GM18870 (cell line): ENCODE data around the gene CBFA2T3.
"Not testable (repeated sequence)": the region's sequence is repeated elsewhere in the genome, so short reads cannot be mapped to it uniquely, and the experiment has no call there.

Experiments used
- ATAC-seq: cut with Tn5 transposase; IDR thresholded peaks from one replicate; pipeline ENCODE4 v1.9.1; 2021; ENCODE audit warnings: moderate library complexity; ENCODE audit not compliant: unreplicated experiment

The CBFA2T3 gene

DNA sequence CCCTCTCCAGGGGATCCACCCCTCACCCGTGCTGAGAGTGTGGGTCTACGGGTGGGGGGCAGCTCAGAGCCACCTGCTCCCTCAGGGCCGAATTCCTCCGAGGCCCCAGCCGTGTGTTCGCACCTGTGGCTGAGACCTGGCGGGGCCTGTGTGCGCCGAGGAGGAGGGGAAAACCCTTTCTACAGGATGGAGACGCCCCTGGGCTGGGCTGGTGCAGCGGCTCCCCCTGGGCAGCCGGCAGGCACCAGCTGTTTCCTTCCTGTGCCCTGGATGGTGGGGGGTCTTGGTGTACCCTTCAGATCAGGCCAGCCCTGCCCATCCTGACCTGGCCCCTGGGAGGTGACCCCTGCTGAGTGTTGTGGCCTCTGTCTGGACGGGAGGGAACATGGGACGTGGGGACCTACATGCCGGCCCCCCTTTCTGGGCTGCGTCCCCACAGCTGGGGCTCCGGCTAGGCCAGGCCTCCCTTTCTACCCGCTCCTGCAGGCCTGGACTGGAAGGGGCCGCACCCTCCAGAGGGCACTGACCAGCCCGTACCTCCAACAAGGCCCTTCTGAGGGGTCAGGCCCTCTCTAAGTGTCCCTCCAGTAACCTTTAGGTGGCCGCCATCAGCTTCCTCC, 82.2 kb downstream of the CBFA2T3 start:
- no peak for ATAC-seq

DNA sequence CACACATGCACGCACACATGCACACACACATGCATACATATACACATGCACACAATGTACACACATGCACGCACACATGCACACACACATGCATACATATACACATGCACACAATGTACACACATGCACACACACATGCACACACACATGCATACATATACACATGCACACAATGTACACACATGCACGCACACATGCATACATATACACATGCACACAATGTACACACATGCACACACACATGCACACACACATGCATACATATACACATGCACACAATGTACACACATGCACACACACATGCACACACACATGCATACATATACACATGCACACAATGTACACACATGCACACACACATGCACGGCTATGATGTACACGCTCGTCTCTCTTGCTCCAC, 82.7 kb downstream of the CBFA2T3 start:
- ATAC-seq, result not testable (repeated sequence)

DNA sequence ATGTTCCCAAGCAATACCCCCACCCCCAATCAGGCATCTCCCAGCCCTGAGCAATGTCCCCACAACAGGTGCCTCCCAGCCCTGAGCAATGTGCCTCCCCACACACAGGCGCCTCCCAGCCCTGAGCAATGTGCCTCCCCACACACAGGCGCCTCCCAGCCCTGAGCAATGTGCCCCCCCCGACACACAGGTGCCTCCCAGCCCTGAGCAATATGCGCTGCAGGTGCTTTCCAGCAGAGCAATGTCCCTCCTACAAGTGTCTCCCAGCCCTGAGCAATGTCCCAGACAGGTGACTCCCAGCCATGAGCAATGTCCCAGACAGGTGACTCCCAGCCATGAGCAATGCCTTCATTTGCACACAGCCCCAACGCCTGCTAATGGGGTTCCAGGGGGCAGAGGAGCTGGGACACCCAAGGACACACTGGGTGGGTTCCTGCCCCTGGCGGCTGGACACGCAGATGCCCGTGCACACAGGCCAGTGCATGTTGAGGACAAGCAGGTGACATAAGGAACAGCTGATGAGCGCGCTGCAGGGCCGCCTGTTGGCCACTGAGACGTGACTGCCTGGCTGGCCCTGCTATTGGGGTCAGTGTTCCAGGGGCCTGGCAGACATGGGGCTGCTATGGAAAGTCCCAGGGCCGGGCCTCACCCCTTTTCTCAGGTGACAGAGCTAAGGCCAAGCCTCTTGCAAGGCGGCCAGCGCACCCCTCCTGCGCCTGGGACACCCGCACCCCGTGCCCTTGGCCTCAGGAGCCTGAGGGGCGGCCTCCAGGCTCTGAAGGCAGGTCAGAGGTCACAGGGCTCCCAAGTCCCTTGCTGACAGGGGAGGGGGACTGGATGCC, 83.7 kb downstream of the CBFA2T3 start:
- ATAC-seq, result no peak

DNA sequence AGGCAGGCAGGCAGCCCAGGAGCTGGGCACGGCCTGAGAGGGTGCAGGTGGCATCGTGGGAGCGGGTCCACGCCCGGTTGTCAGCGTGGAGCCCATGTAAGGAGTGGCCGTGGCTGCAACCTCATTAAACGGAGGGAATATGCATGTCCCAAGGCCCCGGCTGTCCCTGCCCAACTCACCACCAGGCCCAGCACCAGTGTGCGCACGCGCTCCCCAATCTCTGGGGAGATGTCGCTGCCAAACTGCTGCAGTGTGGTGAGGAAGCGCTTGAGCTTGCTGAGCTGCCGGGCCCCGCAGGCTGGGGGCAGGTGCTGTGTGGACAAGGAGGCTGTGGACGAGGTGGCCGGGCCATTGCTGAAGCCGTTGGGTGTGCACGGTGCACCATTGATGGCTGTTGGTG, 84.9 kb downstream of the CBFA2T3 start:
- ATAC-seq, result no peak

DNA sequence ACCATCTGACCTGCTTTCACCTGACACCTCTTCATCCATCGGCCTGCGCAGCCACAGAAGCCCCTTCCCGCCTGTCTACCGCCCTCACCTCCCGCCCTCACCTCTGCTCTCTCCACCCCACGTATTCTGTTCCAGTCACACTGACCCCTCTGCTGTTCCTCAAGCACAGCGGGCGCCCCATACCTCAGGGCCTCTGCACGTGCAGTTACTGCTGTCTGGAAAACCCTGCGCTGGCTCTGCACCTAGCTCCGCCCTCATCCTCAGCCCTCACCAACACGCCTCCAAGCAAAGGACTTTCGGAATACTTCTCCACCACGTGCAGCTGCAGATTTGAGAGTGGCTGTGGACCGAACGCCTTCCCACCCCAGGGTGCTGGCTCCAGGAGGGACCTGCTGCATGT, 85.9 kb downstream of the CBFA2T3 start:
- no peak for ATAC-seq

DNA sequence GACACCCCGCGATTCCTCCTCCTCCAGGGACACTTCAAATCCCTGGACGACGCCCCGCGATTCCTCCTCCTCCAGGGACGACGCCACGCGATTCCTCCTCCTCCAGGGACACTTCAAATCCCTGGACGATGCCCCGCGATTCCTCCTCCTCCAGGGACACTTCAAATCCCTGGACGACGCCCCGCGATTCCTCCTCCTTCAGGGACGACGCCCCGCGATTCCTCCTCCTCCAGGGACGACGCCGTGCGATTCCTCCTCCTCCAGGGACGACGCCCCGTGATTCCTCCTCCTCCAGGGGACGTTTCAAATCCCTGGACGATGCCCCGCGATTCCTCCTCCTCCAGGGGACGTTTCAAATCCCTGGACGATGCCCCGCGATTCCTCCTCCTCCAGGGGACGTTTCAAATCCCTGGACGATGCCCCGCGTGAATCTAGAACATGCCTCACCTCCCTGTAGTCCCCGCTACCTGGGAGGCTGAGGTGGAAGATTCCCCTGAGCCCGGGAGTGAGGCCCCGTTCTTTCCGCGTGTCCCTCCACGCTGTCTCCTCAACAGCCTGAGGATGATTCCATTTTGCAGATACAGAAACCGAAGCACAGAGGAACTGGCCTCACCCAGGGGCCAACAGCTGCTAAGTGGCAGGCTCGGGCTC, 87.2 kb downstream of the CBFA2T3 start:
- ATAC-seq, result not testable (repeated sequence)

DNA sequence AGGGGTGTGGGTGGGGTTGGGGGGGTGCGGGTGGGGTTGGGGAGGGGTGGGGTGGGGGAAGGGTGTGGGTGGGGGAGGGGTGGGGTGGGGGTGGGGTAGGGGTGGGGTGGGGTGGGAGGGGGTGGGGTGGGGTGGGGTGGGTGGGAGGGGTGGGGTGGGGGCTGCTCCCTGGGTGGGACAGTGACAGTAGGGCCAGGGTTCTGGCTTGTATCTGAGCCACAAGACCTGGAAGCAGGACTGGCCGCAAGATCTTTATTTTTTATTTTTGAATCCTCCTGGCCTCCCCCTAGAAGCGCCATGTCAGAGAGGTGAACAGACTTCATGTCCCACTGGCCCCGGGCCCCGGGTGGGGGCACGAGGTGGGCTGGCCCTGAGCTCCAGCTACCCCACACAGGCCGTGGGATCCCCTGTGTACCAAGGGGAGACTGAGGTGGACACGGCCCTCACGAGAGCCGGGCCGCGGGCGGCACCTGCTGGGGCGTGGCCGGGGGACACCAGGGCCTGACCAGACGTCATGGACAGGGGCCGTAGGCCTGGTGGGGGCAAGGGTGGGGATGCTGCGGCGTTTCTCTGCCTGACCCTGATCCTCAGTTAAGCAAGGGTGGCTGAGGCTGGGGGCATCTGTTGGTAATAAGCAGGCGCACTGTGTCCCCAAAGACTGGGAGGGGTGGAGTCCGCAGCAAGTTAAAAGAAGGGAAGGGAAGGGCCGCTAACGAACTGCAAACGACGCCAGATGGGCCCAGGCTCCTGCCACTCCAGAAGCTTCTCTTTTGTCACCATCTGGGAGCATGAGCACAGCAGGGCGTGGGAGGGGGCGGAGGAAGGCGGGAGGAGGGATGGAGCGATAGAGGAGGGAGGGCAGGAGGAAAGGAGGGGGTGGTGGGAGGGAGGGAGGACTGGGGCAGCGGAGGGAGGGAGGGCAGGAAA, 88.3 kb downstream of the CBFA2T3 start:
- ATAC-seq, result no peak

DNA sequence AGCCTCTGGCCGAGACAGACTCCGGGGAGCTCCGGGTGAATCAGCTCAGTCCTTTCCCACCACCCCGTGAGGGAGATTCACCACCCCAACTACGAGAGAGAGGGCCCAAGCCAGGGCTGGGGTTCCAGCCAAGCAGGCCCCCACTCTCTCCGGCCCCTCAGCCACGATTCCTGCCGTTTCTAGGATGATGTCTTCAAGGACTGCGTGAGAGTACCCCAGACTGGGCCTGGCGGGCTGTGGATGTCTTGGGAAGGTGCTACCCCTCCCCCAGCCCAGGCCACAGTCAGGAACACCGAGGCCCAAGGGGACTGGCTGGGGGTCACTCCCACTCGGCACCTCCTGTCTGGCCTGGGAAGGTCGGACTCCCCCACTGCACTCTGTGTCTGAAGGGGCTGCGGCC, 89.0 kb downstream of the CBFA2T3 start:
- no peak for ATAC-seq

DNA sequence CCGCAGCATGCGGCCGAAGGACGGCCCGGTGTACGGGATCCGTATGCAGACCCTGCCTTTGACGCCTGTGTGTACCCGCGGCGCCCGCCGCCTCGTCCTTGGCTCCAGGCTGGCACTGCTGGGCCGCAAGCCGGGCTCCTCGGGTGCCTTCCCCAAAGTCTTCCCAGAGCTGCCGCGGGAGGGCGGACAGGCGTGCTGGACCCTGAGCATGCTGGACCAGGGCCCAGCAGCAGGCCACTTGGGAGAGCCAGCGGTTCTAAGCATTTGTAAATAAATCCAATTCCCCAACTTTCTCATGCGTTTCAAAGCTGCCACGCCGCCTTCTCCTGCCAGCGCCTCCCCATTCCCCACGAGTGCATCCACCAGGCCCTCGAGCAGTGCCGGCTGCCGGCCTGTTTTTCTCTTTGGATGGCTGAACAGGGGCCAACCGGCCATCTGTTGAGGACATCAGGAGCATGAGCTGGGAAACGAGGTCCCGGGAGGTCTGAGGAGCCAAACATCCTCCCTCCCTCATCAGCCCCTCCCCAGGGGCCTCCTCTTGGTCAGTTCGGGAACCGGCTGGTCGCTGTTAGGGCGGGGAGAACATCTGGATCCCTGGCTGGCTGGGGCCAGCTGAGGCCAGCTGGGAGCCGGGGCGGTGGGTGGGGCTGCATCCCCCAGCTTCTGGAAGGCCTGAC, 90.0 kb downstream of the CBFA2T3 start:
- no peak for ATAC-seq

DNA sequence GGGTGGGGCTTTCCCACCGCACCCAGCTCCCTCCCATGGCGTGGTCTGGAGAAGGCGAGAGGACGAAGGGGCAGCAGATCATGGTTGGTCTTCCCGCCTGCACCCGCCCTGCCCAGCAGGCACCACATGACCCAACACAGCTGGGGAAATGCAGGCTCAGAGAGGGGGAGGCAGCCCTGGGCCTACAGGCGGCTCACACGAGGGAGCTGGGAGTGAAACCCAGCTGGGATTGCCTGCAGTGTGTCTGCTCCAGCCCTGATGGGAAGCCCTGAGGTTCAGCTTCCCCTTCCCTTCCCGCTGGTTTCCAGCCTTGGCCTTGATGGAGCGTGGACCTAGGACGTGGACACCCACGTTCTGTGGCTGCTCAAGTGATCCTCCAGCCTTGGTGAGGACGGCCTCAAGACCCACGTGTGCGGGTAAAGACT, 90.6 kb downstream of the CBFA2T3 start:
- no peak for ATAC-seq

DNA sequence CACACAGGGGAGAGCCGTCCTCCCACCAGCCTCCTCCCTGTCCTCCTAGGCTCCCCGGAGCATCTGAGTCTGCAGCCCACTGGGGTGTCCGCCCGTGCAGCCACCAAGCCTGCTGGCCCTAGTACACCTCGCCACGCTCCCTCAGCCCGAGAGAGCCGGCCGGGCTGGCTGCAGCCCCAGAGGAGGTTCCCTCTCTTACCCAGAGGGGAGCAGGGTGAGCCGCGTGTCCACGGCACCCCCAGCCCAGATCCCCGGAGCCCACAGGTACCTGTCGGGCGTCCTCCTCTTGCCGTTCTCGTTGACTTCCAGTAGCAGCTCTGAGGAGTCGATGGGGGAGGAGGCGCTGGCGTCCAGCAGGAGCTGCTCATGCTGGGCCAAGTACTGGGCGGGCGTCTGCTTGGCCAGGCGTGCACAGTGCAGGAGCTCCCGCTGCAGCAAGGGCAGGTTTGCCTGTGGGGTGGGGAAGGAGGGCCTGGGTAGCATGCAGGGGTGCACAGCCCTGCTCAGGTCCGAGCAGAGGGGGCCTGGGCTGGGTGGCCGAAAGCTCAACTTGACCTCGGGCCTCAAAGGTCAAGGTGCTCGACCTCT, 91.2 kb downstream of the CBFA2T3 start:
- no peak for ATAC-seq

DNA sequence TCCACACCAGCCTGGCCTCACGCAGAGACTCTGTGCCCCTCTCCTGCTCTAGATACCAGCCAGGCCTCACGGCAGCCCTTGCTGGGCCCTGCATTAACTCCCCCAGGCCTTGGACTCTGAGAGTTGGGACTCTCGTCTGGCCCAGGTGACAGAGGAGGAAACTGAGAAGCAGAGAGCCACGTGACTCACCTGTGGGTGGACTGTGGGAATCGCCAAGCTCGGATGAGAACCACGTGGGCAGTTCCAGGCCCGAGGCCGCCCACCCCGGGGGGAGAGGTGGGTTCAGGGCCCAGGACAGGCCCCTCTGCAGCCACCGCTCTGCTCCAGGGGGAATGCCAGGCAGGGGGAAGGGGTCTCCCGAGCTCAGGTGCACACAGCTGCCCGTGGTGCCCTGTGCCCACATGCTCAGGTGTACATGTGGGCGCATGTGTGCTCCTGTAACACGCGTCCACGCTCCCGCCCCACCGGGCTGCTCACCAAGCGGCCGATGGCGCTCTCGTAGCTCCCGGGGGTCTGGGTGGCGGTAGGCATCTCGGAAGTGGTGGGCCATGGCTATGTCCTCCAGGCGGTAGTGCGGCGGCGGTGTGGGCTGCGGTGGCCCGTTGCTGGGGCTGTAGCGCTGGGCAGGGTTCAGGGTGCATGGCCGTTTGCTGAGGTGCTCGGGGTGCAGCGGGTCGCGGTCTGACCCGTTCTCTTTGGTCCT, 92.3 kb downstream of the CBFA2T3 start:
- ATAC-seq, result no peak

DNA sequence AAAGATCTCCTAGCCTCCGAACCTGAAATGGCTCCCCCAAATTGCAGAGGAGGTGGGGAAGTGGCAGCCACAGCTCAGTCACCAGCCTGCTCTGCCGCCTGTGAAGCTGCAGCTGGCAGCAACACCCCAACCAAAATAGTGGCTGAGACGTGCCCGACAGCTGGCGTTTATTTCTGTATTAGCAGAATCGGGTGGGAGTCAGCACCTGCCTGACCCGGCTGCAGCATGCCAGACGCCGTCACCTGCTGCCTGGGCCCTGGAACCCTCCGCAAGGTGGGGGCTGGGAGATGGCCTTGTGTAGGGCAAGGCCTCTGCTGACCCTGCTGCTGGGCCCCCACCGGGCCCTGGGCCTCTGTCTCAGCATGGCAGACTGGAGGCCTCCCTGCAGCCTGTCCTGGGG, 93.1 kb downstream of the CBFA2T3 start:
- no peak for ATAC-seq

DNA sequence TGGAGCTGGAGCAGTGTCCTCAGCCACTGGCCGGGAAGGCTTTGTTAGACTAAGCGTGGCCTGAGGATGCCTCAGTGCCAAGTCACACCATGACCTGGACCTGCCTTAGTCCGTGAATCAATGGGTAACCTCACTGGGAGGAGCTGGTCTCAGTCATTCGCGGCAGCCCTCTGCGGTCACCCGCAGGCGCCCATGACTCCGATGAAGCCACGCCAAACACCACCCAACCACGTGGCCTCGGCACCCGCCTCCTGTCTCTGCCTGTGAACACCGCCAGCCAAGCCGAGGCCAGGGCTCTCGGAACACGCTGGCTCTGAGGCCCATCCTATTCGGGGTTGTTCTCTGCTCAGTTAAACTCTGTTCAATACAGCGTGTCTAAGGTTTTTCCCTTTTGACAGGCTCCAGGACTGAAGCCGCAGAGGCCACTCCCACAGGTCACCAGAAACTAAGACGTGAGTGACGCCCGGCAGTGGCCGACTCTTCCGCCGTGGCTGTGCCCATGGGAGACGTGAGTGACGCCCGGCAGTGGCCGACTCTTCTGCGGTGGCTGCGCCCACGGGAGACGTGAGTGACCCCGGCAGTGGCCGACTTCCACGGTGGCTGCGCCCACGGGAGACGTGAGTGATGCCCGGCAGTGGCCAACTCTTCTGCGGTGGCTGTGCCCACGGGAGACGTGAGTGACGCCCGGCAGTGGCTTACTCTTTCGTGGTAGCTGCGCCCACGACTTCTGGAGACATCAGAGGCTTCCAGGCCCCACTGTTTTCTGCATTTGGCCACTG, 93.7 kb downstream of the CBFA2T3 start:
- ATAC-seq, result no peak

DNA sequence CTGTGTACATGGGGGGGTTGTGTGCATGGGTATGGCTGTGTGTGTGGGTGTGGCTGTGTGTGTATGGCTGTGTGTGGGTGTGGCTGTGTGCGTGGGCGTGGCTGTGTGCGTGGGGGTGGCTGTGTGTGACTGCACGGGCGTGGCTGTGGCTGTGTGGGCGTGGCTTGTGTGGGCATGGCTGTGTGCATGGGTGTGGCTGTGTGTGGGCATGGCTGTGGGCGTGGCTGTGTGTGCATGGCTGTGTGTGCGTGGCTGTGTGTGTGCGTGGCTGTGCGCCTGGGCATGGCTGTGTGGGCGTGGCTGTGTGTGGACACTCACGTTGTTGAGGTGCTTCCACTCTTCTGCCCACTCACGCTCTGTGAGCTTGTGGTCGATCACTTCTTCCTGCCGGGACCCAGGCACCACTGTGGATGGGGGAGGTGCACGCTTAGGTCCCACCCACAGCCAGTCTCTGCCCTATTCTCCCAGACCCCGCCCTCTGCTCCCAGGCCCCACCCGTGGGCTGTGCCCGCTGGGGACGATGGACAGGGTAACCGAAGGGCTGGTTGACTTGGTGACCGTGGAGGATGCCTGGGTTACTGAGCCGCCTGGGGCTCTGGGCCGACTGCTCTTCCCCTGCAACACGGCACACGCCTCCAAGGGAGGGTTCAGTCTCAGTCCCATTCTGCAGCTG, 94.5 kb downstream of the CBFA2T3 start:
- ATAC-seq, result no peak

DNA sequence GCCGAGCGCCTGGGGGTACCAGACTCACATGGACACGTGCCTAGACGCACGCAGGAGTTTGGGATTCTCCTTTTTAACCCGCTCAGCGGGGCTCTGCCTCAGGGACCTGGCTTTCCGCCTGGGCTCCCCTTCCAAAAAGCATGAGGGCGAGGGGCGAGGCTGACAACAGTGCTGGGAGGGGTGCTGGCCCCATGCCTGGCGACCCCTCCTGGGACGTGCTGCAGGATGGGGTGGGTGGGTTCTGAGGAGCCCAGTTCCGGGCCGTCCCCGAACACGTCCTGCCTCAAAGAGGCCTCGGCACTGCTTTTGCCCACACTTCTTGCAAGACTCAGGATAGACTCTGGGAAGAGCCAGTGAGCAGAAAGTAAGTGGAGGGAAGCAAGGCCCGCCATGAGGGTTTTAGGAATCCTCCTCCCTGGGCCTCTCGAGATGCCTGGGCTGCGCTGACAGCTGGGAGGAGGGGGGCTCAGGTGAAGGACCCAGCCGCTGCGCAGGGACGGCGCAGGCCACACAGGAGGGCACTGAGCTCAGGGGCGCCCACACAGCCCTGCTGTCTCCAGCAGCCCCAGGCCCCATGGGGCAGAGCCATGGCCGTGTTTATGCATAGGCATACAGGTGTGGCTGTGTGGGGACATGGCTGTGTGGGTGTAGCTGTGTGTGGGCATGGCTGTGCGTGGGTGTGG, 95.2 kb downstream of the CBFA2T3 start:
- ATAC-seq, result no peak

DNA sequence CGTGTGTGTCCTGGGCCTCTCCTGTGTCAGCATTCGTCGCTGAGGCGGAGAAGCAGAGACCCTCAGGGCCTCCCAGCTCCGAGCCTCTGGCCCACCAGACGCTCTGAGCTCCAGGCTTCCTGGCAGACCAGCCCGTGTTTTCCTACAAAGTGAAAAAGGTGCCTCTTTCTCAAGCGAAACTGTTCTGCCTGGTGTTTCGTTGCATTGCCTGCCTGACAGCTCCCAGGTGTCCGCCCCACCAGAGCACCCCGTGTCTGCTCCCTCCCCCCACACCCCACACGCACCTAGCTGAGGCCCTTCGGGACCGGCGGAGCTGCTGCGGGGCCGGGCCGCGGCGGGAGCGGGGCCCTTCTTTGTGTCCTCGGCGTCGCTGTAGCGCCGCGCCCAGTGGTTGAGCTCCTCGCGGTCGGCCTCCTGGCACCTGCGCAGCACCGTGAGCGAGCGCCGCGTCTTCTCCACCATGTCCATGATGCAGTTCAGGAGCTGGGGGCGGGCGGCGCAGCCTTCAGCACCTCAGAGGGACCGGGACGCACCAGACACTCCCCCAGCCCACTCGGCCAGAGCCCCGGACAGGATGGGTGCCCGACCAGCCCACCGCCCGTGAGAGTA, 95.9 kb downstream of the CBFA2T3 start:
- no peak for ATAC-seq
